GM18867 (cell line): ENCODE measurements around the gene RPS25.
"Not testable (repeated sequence)": the region's sequence is repeated elsewhere in the genome, so short reads cannot be mapped to it uniquely, and the experiment has no call there.

Experiments used
- ATAC-seq: cut with Tn5 transposase; IDR thresholded peaks from one replicate; pipeline ENCODE4 v1.9.1; 2021; ENCODE audit warnings: mild to moderate bottlenecking, moderate library complexity; ENCODE audit not compliant: unreplicated experiment

Gene RPS25

DNA sequence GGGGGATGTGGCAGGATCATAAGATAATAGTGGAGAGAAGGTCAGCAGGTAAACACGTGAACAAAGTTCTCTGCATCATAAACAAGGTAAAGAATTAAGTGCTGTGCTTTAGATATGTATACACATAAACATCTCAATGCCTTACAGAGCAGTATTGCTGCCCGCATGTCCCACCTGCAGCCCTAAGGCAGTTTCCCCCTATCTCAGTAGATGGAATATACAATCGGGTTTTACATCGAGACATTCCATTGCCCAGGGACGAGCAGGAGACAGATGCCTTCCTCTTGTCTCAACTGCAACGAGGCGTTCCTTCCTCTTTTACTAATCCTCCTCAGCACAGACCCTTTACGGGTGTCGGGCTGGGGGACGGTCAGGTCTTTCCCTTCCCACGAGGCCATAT is 21.3 kb upstream of the RPS25 start:
- ATAC-seq = not testable (repeated sequence)

GRCh38 chr11:119038884-119039283 is 20.7 kb upstream of the RPS25 start:
- ATAC-seq = no peak

DNA sequence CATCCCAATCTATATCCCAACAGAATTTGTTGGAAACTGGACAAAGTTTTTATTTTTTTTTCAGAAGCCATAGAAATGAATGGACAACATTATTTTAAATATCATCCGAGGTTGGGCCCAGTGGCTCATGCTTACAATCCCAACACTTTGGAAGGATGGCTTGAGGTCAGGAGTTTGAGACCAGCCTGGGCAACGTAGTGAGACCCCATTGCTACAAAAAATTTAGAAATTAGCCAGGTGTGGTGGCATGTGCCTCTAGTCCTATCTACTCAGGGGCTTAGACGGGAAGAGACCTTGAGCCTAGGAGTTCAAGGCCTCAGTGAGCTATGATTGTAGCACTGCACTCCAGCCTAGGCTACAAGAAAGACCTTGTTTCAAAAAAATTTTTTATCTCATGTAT is 16.7 kb upstream of the RPS25 start:
- no peak for ATAC-seq

DNA sequence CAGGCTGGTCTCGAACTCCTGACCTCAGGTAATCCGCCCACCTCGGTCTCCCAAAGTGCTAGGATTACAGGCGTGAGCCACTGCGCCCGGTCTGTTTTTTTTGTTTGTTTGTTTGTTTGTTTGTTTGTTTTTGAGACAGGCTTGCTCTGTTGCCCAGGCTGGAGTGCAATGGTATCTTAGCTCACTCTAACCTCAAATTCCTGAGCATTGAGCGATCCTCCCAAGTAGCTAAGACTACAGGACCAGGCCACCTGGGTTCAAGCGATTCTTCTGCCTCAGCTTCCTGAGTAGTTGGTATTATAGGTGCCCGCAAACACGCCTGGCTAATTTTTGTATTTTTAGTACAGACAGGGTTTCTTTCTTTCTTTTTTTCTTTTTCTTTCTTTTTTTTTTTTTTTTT is 15.3 kb upstream of the RPS25 start:
- ATAC-seq = not testable (repeated sequence)

- ATAC-seq = no peak
Observed at GRCh38 chr11:119031912-119032280, 13.8 kb upstream of the RPS25 start.

- ATAC-seq = peak; percentile 84
Observed at GRCh38 chr11:119030329-119031047, 12.3 kb upstream of the RPS25 start, which contains the start of gene SLC37A4. Gene SLC37A4 (minus strand): TSS chr11:119030877.

DNA sequence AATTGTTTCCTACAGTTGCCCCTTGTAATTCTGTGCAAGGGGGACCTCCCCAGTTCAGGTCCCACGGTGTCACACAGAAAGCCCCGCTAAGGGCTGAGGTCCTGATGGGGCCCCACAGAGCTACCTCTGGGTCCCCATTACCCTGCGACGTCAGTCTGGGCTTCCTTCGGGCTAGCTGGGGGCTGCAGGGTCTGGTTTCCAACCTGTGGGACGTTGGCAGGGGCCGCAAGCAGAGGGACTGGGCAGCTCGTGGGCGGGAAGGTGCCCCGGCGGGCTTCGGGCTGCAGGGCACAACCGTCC is 11.8 kb upstream of the RPS25 start:
- ATAC-seq = peak; percentile 2

- ATAC-seq = peak; percentile 24
Observed at GRCh38 chr11:119029340-119030028, 11.3 kb upstream of the RPS25 start.

DNA sequence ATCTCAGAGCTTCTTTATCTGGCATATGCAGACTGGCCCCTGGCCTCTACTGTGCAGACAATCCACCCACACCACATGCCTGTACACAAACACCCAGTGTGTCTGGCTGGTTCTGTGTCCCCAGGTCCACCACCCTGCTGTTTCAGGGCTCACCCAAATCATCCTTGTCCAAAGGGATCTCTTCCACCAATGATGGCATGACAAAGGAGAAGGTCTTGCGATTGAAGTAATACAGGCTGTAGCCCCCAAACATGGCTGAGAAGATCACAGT is 10.9 kb upstream of the RPS25 start:
- no peak for ATAC-seq

DNA sequence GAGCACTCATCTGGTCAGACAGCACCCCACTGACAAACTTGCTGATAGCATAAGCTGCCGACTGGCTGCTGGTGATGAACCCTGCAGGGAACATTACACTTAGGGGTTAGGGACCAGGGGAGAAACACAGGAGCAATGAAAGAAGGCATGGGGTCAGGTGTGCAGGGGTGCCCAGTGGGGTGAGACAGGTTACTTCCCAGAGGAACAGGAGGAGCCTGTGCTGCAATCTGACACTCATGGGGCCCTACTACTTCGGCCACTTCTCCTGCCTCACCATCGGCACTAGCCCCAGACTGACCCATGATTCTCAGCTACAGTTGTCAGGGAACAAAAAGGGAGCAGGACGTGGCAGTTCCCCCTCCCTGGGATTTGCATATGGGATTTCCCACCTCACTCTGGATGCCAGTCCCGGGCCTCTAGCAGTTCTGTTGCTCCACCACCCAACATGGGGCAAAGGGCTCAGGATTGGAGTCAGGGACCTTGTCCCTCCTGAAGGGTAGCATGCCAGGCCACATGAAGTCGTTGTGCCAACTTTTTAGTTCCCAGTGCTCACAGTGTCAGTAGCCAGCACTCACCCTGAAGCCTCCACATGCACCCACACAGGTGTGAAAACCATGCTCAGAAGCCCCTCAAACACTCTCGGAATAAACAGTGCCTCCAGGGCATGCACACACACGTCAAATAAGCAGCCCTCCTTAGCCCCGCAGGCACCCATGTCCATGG is 10.4 kb upstream of the RPS25 start:
- no peak for ATAC-seq

GRCh38 chr11:119027561-119028345 is 9.6 kb upstream of the RPS25 start:
- no peak for ATAC-seq

DNA sequence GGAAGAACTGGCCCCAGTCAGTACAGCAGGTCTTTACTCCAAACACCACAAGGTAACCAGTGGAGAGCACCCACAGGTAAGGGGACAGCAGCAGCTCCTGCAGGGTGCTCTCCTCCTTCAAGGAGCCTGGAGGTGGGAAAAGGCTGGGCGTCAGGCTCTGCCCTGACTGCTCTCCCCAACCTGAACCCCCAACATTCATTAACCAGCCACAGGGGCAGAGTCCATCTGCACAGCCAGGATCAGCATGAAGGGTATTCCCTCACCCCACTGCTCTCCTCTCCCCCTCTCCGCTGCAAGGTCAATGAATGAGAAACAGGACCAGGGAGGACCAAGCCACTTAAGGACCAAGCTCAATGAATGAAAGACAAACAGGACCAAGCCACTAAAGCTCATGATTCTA is 8.8 kb upstream of the RPS25 start:
- ATAC-seq = no peak

GRCh38 chr11:119025978-119026766 is 8.0 kb upstream of the RPS25 start:
- ATAC-seq = no peak

DNA sequence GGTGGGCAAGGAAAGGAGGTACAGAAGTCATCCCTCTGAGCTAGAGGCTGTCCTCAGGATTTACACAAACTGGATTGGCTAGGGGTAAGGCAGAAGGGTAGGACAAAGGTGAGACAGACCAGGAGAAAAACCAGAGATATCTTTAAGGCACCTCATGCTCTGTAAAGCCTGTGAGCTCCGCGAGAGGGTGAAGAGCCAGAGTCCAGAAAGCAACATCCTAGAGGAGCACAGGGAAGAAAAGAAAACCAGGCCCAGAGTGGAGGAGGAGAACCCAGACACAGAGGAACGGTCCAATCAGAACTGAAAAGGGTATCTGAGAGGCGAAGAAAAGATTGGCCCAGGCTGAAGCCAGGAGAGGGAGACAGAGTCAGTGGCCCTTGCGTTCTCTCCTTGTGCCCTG is 7.4 kb upstream of the RPS25 start:
- no peak for ATAC-seq

DNA sequence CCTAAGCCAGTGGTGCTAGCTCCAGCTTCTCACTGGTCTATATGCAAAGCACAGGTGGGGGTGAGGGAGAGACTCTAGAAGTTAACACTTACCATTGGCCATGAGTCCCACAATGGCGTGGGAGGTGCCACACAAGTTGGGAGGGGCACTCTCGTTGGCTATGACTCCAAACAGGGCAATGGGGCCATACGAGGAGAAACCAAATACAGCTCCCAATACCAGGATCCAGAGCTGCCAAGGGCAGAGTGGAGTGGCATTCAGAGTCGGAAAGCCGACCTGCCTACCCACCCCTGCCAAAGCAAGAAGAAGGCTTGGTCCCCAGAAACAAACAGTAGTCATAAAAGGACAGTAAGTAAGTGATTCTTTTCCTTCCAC is 6.9 kb upstream of the RPS25 start:
- ATAC-seq = no peak

GRCh38 chr11:119024430-119025098 is 6.4 kb upstream of the RPS25 start:
- no peak for ATAC-seq

GRCh38 chr11:119023741-119024140 is 5.6 kb upstream of the RPS25 start:
- ATAC-seq = no peak

GRCh38 chr11:119021631-119022030 is 3.5 kb upstream of the RPS25 start:
- ATAC-seq = no peak

GRCh38 chr11:119019996-119020395 is 1.9 kb upstream of the RPS25 start:
- ATAC-seq = no peak

- not testable (repeated sequence) for ATAC-seq
Observed at GRCh38 chr11:119017377-119017776, 766 bp downstream of the RPS25 start.
